Measurements from ENCODE around the gene MORC3.

DNA sequence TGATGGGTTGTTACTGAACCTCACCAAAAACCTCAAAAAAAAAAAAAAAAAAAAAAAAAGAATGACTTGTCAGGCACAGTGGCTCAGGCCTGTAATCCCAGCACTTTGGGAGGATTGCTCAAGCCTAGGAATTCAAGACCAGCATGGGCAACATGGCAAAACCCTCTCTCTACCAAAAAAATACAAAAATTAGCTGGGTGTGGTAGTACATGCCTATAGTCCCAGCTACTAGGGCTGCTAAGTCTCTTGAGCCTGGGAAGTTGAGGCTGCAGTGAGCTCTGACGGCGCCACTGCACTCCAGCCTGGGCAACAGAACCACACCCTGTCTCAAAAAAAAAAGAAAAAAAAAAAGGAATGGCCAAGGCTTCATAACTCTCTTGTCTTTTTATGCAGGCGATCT lies 76.3 kb downstream of the MORC3 start:
- TF ChIP-seq, protein P1, sequence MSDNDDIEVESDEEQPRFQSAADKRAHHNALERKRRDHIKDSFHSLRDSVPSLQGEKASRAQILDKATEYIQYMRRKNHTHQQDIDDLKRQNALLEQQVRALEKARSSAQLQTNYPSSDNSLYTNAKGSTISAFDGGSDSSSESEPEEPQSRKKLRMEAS (IDR thresholded peaks at IDR 0.05): no peak
- TF ChIP-seq, protein P2, sequence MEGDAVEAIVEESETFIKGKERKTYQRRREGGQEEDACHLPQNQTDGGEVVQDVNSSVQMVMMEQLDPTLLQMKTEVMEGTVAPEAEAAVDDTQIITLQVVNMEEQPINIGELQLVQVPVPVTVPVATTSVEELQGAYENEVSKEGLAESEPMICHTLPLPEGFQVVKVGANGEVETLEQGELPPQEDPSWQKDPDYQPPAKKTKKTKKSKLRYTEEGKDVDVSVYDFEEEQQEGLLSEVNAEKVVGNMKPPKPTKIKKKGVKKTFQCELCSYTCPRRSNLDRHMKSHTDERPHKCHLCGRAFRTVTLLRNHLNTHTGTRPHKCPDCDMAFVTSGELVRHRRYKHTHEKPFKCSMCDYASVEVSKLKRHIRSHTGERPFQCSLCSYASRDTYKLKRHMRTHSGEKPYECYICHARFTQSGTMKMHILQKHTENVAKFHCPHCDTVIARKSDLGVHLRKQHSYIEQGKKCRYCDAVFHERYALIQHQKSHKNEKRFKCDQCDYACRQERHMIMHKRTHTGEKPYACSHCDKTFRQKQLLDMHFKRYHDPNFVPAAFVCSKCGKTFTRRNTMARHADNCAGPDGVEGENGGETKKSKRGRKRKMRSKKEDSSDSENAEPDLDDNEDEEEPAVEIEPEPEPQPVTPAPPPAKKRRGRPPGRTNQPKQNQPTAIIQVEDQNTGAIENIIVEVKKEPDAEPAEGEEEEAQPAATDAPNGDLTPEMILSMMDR (IDR thresholded peaks at IDR 0.05; ENCODE audit: low read depth, low read length, missing input control): no peak
- TF ChIP-seq JUND (IDR thresholded peaks at IDR 0.05) (no peak), EGR1 (IDR thresholded peaks at IDR 0.05; ENCODE audit: low read depth in 2 of 2) (no peak), TAF1 (conservative IDR thresholded peaks at IDR 0.05) (no peak), RAD21 (IDR thresholded peaks at IDR 0.05) (no peak), FOXA2 (IDR thresholded peaks at IDR 0.05) (no peak)
- TF ChIP-seq, protein P3, sequence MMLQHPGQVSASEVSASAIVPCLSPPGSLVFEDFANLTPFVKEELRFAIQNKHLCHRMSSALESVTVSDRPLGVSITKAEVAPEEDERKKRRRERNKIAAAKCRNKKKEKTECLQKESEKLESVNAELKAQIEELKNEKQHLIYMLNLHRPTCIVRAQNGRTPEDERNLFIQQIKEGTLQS (IDR thresholded peaks at IDR 0.05): no peak
- TF ChIP-seq, protein P4, sequence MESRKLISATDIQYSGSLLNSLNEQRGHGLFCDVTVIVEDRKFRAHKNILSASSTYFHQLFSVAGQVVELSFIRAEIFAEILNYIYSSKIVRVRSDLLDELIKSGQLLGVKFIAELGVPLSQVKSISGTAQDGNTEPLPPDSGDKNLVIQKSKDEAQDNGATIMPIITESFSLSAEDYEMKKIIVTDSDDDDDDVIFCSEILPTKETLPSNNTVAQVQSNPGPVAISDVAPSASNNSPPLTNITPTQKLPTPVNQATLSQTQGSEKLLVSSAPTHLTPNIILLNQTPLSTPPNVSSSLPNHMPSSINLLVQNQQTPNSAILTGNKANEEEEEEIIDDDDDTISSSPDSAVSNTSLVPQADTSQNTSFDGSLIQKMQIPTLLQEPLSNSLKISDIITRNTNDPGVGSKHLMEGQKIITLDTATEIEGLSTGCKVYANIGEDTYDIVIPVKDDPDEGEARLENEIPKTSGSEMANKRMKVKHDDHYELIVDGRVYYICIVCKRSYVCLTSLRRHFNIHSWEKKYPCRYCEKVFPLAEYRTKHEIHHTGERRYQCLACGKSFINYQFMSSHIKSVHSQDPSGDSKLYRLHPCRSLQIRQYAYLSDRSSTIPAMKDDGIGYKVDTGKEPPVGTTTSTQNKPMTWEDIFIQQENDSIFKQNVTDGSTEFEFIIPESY (IDR thresholded peaks at IDR 0.05): no peak
